ENCODE data around the gene RAB33B. TPM values are rescaled to one million over a fixed set of nuclear protein-coding genes. Genes with fewer than 3 reads are reported as not detected.

Gene RAB33B
- total RNA-seq, 2 experiments from 2014 or later = 9.2 to 11.7 TPM

GRCh38 chr4:139451997-139452396, 1.9 kb upstream of the RAB33B start:
- Histone ChIP-seq H3K9me2 (ENCODE audit: insufficient read depth, low read length) (no peaks in the 10 kb centered on the region), H4K20me1 (ENCODE audit: insufficient read depth, low read length) (peaks cover 20% of the 10 kb centered on the region; the same call in 1 of the 2 replicates), H3K36me3 (ENCODE audit: insufficient read depth, low read length) (0 out of 2 replicates have a peak, but pooled peaks cover 5% of the 10 kb centered on the region), H3K4me3 (ENCODE audit: low read depth, low read length, poor library complexity, severe bottlenecking) (peak overlapping the region; percentile 82), H3K79me2 (ENCODE audit: insufficient read depth, low read depth, low read length) (peaks cover 48% of the 10 kb centered on the region), H3K9me3 (ENCODE audit: low read length) (no peaks in the 10 kb centered on the region), H3K4me1 (ENCODE audit: insufficient read depth, low read length, poor library complexity, severe bottlenecking) (peaks cover 33% of the 10 kb centered on the region), H3K27ac (ENCODE audit: low read depth, low read length, poor library complexity, severe bottlenecking) (peak overlapping the region; percentile 88), H2AFZ (ENCODE audit: low read length) (no peak overlapping the region), H3K4me2 (ENCODE audit: low read length) (peak overlapping the region; percentile 100)
- CTCF ChIA-PET (ENCODE audit: unreplicated experiment) = interaction anchor here (1.5 kb wide), 1 partner anchor 104 kb away, joined by 5 read pairs; the partner anchor contains the start of gene SETD7
- TF ChIP-seq, protein P1, sequence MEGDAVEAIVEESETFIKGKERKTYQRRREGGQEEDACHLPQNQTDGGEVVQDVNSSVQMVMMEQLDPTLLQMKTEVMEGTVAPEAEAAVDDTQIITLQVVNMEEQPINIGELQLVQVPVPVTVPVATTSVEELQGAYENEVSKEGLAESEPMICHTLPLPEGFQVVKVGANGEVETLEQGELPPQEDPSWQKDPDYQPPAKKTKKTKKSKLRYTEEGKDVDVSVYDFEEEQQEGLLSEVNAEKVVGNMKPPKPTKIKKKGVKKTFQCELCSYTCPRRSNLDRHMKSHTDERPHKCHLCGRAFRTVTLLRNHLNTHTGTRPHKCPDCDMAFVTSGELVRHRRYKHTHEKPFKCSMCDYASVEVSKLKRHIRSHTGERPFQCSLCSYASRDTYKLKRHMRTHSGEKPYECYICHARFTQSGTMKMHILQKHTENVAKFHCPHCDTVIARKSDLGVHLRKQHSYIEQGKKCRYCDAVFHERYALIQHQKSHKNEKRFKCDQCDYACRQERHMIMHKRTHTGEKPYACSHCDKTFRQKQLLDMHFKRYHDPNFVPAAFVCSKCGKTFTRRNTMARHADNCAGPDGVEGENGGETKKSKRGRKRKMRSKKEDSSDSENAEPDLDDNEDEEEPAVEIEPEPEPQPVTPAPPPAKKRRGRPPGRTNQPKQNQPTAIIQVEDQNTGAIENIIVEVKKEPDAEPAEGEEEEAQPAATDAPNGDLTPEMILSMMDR (conservative IDR thresholded peaks at IDR 0.05; ENCODE audit: low read length) = no peak
- no peak for TF ChIP-seq EZH2phosphoT487 (IDR thresholded peaks at IDR 0.05; ENCODE audit: borderline replicate concordance, low read depth, low read length)
- no TSS peak for BruUV-seq (replicated peaks)
- POLR2A ChIA-PET = interaction anchor here (0.6 to 2.0 kb wide), 6 partner anchors 16 to 371 kb away, joined by 3 to 9 read pairs (median 4); no protein-coding TSS in a partner anchor
- DNase-seq (ENCODE audit: low spot score) = no peak
- intact Hi-C loops (cut with micrococcal nuclease; ENCODE audit: unreplicated experiment) = loop anchor here (2.0 to 10.0 kb wide), 6 partner anchors 35 to 1207 kb away; partner anchors contain the start of genes MAML3 and SLC7A11

DNA sequence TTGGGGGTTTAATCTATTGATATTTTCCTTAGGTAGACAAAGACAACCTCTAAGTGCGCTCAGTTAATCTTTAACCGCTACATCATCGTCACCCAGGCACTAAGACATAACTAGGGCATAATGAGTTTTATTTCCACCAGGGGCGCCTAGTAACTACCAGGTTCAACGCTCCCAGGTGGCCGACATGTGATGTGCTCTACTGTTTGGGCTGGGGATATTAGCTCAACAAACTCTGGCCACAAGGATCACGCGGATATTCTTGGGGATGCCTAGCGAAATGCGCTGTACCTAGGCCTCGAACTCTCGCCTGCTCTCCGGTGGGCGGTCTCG, 915 bp upstream of the RAB33B start:
- CTCF ChIA-PET (ENCODE audit: unreplicated experiment) = interaction anchor here (0.6 to 1.5 kb wide), 2 partner anchors 103 to 120 kb away, joined by 4 to 5 read pairs; partner anchors contain the start of gene SETD7
- H3K4me3 ChIP-seq (ENCODE audit: low read depth, low read length, poor library complexity, severe bottlenecking) = peak overlapping the region; percentile 82
- peak overlapping the region; percentile 75 for H2AFZ ChIP-seq (ENCODE audit: low read length)
- POLR2A ChIA-PET = interaction anchor here (0.6 to 2.0 kb wide), 13 partner anchors 11 to 372 kb away, joined by 3 to 10 read pairs (median 4); partner anchors contain the start of gene SETD7
- no peaks in the 10 kb centered on the region for H3K9me3 ChIP-seq (ENCODE audit: low read length)
- 0 out of 2 replicates have a peak, but pooled peaks cover 5% of the 10 kb centered on the region for H3K36me3 ChIP-seq (ENCODE audit: insufficient read depth, low read length)
- H3K27ac ChIP-seq (ENCODE audit: low read depth, low read length, poor library complexity, severe bottlenecking) = peak overlapping the region; percentile 88
- peaks cover 58% of the 10 kb centered on the region for H3K79me2 ChIP-seq (ENCODE audit: insufficient read depth, low read depth, low read length)
- H3K4me1 ChIP-seq (ENCODE audit: insufficient read depth, low read length, poor library complexity, severe bottlenecking) = peaks cover 43% of the 10 kb centered on the region
- intact Hi-C loops (cut with micrococcal nuclease; ENCODE audit: unreplicated experiment) = loop anchor here (1.0 to 10.0 kb wide), 9 partner anchors 36 to 1208 kb away; partner anchors contain the start of genes MAML3 and SLC7A11
- TF ChIP-seq, protein P1 (conservative IDR thresholded peaks at IDR 0.05; ENCODE audit: low read length) = peak; percentile 76
- no peak for TF ChIP-seq EZH2phosphoT487 (IDR thresholded peaks at IDR 0.05; ENCODE audit: borderline replicate concordance, low read depth, low read length)
- no TSS peak for BruUV-seq (replicated peaks)
- peak; percentile 91 for DNase-seq (ENCODE audit: low spot score)
- H3K9me2 ChIP-seq (ENCODE audit: insufficient read depth, low read length) = no peaks in the 10 kb centered on the region
- H4K20me1 ChIP-seq (ENCODE audit: insufficient read depth, low read length) = peaks cover 20% of the 10 kb centered on the region; the same call in 1 of the 2 replicates
- peak overlapping the region; percentile 100 for H3K4me2 ChIP-seq (ENCODE audit: low read length)

All from OCI-LY7 (cell line).